Kidney epithelial cell (primary cell): Measurements from ENCODE around the gene HS6ST3. TPM values are rescaled to one million over a fixed set of nuclear protein-coding genes. Genes with fewer than 3 reads are reported as not detected.

Source experiments
- DNase-seq: peaks from one replicate; pipeline ENCODE4 v3.0.0-alpha.2; 2010; ENCODE audit warnings: low read depth
- H3K27me3 ChIP-seq: 2 replicates; pipeline ENCODE4 v1.6.0; 2011; ENCODE audit warnings: low read length; ENCODE audit not compliant: control insufficient read depth, insufficient read depth
- H3K36me3 ChIP-seq: 2 replicates; pipeline ENCODE4 v1.5.1; 2011; ENCODE audit warnings: low read length; ENCODE audit not compliant: control insufficient read depth, insufficient read depth
- H3K4me3 ChIP-seq: 2 replicates; pipeline ENCODE4 v1.5.1; 2011; ENCODE audit warnings: low read depth, mild to moderate bottlenecking, control low read depth, low read length
- CTCF ChIP-seq: IDR thresholded peaks from 2 replicates; pipeline ENCODE4 v1.5.1; 2011; ENCODE audit warnings: mild to moderate bottlenecking, moderate library complexity, low read length, control low read depth, inconsistent platforms; ENCODE audit not compliant: insufficient read depth, poor library complexity, severe bottlenecking
- total RNA-seq: library from RNA; depleted of rRNA; stranded (reverse); fragments of >200 nt; gene quantifications from 2 replicates; pipeline ENCODE4 v1.2.3, GENCODE V29; 2015

HS6ST3 gene
- total RNA-seq, 1 donor from 2014 or later, result 0.38 TPM

GRCh38 chr13:96544957-96545356 lies 455.1 kb downstream of the HS6ST3 start:
- no peaks in the 10 kb centered on the region for H3K36me3 ChIP-seq
- H3K27me3 ChIP-seq, result no peaks in the 10 kb centered on the region
- H3K4me3 ChIP-seq, result no peak overlapping the region
- no peak for TF ChIP-seq CTCF
- no peak for DNase-seq

GRCh38 chr13:96546463-96546862 lies 456.6 kb downstream of the HS6ST3 start:
- Histone ChIP-seq H3K4me3 (no peak overlapping the region), H3K36me3 (no peaks in the 10 kb centered on the region), H3K27me3 (no peaks in the 10 kb centered on the region)
- DNase-seq, result no peak
- no peak for TF ChIP-seq CTCF

- no peak for TF ChIP-seq CTCF
- Histone ChIP-seq H3K27me3 (no peaks in the 10 kb centered on the region), H3K36me3 (no peaks in the 10 kb centered on the region), H3K4me3 (no peak overlapping the region)
- DNase-seq, result peak; percentile 4
Measured at GRCh38 chr13:96551546-96551945, 461.6 kb downstream of the HS6ST3 start.

- no peaks in the 10 kb centered on the region for H3K27me3 ChIP-seq
- H3K4me3 ChIP-seq, result no peak overlapping the region
- H3K36me3 ChIP-seq, result no peaks in the 10 kb centered on the region
- no peak for DNase-seq
- TF ChIP-seq CTCF, result no peak
Measured at GRCh38 chr13:96552559-96552958, 462.7 kb downstream of the HS6ST3 start.

- Histone ChIP-seq H3K4me3 (no peak overlapping the region), H3K36me3 (no peaks in the 10 kb centered on the region), H3K27me3 (no peaks in the 10 kb centered on the region)
- no peak for DNase-seq
- no peak for TF ChIP-seq CTCF
Measured at GRCh38 chr13:96553796-96554195, 463.9 kb downstream of the HS6ST3 start.

GRCh38 chr13:96573563-96573962 lies 483.7 kb downstream of the HS6ST3 start:
- no peaks in the 10 kb centered on the region for H3K27me3 ChIP-seq
- H3K4me3 ChIP-seq, result no peak overlapping the region
- DNase-seq, result no peak
- no peaks in the 10 kb centered on the region for H3K36me3 ChIP-seq
- TF ChIP-seq CTCF, result no peak
